K562 (cell line): ENCODE data around the gene VHLL. TPM values are rescaled to one million over a fixed set of nuclear protein-coding genes. Genes with fewer than 3 reads are reported as not detected.

Source experiments
- ATAC-seq: fragments of 200-7000 bp; cut with Tn5 transposase; 3 replicates; pipeline ENCODE4 v1.9.1; 2020; ENCODE audit warnings: moderate library complexity
- BruUV-seq: library from RNA; stranded (reverse); fragments of 400-500 nt; replicated peaks from 2 replicates; lab custom pipeline; 2021; lab: Mats Ljungman, UMichigan
- CTCF ChIA-PET: fragments of 300-600 bp; formaldehyde crosslinking; extraction: SDS; loops from one replicate; lab custom pipeline; 2021; ENCODE audit warnings: low intra/inter-chr PET ratio; lab: Yijun Ruan, JAX
- POLR2A ChIA-PET: fragments of 300-600, 350-650 bp; sonication (Branson Sonifier 250); formaldehyde crosslinking; extraction: SDS; loops from one replicate; lab custom pipeline; 2021; ENCODE audit warnings: antibody characterized with exemption, inconsistent platforms; lab: Yijun Ruan, JAX
- DNase-seq, 4 experiments: peaks; one replicate each; pipeline versions ENCODE4 v3.0.0 to v3.0.0-alpha.2; 2011 to 2018; ENCODE audit warnings: low spot score in 3 of 4, mixed read lengths in 3 of 4; ENCODE audit errors: extremely low read depth in 1 of 4
- FAIRE-seq: peaks from 2 replicates; lab custom pipeline; 2011; peaks lifted over from hg19 to GRCh38; lab: Jason Lieb, UNC
- H2AFZ ChIP-seq: 2 replicates; pipeline ENCODE4 v1.6.0; 2011; ENCODE audit warnings: low read depth, low read length, control low read depth, inconsistent platforms
- H3K27ac ChIP-seq: fragments of 200-600 bp; 3 replicates; pipeline ENCODE4 v1.8.0; 2011; ENCODE audit warnings: low read depth, mild to moderate bottlenecking, control low read depth, inconsistent platforms, low read length, moderate library complexity, mixed read lengths; ENCODE audit errors: extremely low read depth
- H3K27me3 ChIP-seq, 2 experiments: fragments of 300-600 bp in 1 of 2; 2 replicates in 1 of 2; 3 replicates in 1 of 2; pipeline versions ENCODE4 v1.6.0 to v1.8.0; 2011; ENCODE audit warnings: inconsistent platforms in 2 of 2, low read length in 2 of 2, mild to moderate bottlenecking in 1 of 2, mixed read lengths in 1 of 2, moderate library complexity in 1 of 2; ENCODE audit not compliant: control insufficient read depth in 2 of 2, insufficient read depth in 2 of 2
- H3K36me3 ChIP-seq: fragments of 300-600 bp; 3 replicates; pipeline ENCODE4 v1.8.0; 2011; ENCODE audit warnings: mild to moderate bottlenecking, low read length, inconsistent platforms; ENCODE audit not compliant: control insufficient read depth, insufficient read depth
- H3K4me1 ChIP-seq, 2 experiments: fragments of 200-600 bp in 1 of 2; replicated peaks in 1 of 2; 2 replicates in 1 of 2; 3 replicates in 1 of 2; pipeline versions ENCODE4 v1.5.1 to v1.8.0; 2011; ENCODE audit warnings: inconsistent platforms in 2 of 2, low read length in 2 of 2, mild to moderate bottlenecking in 1 of 2, mixed read lengths in 1 of 2, moderate library complexity in 1 of 2; ENCODE audit not compliant: control insufficient read depth in 2 of 2, insufficient read depth in 2 of 2
- H3K4me2 ChIP-seq: 2 replicates; pipeline ENCODE4 v1.6.1; 2011; ENCODE audit warnings: low read length, control low read depth, inconsistent platforms, mixed read lengths; ENCODE audit not compliant: insufficient read depth
- H3K4me3 ChIP-seq: fragments of 200-600 bp; sonication (generic), shearing (Covaris generic); 2 replicates; pipeline ENCODE4 v1.5.1; 2016; ENCODE audit warnings: control low read depth, inconsistent platforms
- H3K79me2 ChIP-seq: fragments of 200-600 bp; 3 replicates; pipeline ENCODE4 v1.8.0; 2011; ENCODE audit warnings: low read length, inconsistent platforms; ENCODE audit not compliant: control insufficient read depth, insufficient read depth
- H3K9ac ChIP-seq, 2 experiments: 2 replicates each; pipeline versions ENCODE4 v1.6.0 to v1.6.1; 2011; ENCODE audit warnings: low read depth in 2 of 2, low read length in 2 of 2, control low read depth in 1 of 2, inconsistent platforms in 1 of 2, mild to moderate bottlenecking in 1 of 2, mixed read lengths in 1 of 2; ENCODE audit not compliant: insufficient read depth in 1 of 2
- H3K9me1 ChIP-seq: one replicate; pipeline ENCODE4 v1.6.0; 2011; ENCODE audit warnings: inconsistent platforms, mild to moderate bottlenecking, low read length, moderate library complexity; ENCODE audit not compliant: control insufficient read depth, insufficient read depth
- H3K9me3 ChIP-seq: replicated peaks from 2 replicates; pipeline ENCODE4 v1.5.1; 2011; ENCODE audit warnings: low read depth, low read length, inconsistent platforms; ENCODE audit not compliant: control insufficient read depth, insufficient read depth
- H4K20me1 ChIP-seq: replicated peaks from 2 replicates; pipeline ENCODE4 v1.6.1; 2011; ENCODE audit warnings: low read length, inconsistent platforms, mixed read lengths; ENCODE audit not compliant: control insufficient read depth, insufficient read depth
- CBX3 ChIP-seq, 2 experiments: IDR thresholded peaks; 1 replicate in 1 of 2; 2 replicates in 1 of 2; pipeline ENCODE4 v1.6.1; 2012; ENCODE audit warnings: inconsistent platforms in 2 of 2, low read length in 2 of 2, borderline replicate concordance in 1 of 2, control low read depth in 1 of 2
- HLTF ChIP-seq: fragments of 450-650 bp; IDR thresholded peaks from 2 replicates; pipeline ENCODE4 v1.6.1; 2016
- KLF16 ChIP-seq: IDR thresholded peaks from 2 replicates; pipeline ENCODE4 v1.6.1; 2016; ENCODE audit warnings: antibody characterized with exemption
- NELFE ChIP-seq: IDR thresholded peaks from 2 replicates; pipeline ENCODE4 v1.6.1; 2011; ENCODE audit warnings: mild to moderate bottlenecking; ENCODE audit not compliant: insufficient read depth, insufficient read length
- PCBP1 ChIP-seq: fragments of 200-400 bp; formaldehyde crosslinking; IDR thresholded peaks from 2 replicates; pipeline ENCODE4 v1.6.1; 2018; ENCODE audit warnings: mild to moderate bottlenecking, low read depth, low read length; ENCODE audit not compliant: poor library complexity, severe bottlenecking
- THRB ChIP-seq: fragments of 450-650 bp; formaldehyde crosslinking; conservative IDR thresholded peaks from 2 replicates; pipeline ENCODE4 v1.4.0; 2022; ENCODE audit warnings: mild to moderate bottlenecking, missing genetic modification characterization
- ZNF143 ChIP-seq: sonication (generic); formaldehyde crosslinking; IDR thresholded peaks from 2 replicates; pipeline ENCODE4 v1.9.0; 2022; ENCODE audit warnings: mild to moderate bottlenecking, missing genetic modification reagents
- ZNF224 ChIP-seq: sonication (generic); formaldehyde crosslinking; IDR thresholded peaks from 2 replicates; pipeline ENCODE4 v1.8.0; 2022; ENCODE audit warnings: mild to moderate bottlenecking, missing genetic modification reagents
- ZNF318 ChIP-seq, 2 experiments: fragments of 450-650 bp; IDR thresholded peaks; 2 replicates each; pipeline ENCODE4 v1.6.1; 2016; ENCODE audit warnings: mild to moderate bottlenecking in 2 of 2, borderline replicate concordance in 1 of 2, low read depth in 1 of 2, moderate library complexity in 1 of 2
- ZNF830 ChIP-seq: fragments of 250-450 bp; sonication (Bioruptor Pico); IDR thresholded peaks from 2 replicates; pipeline ENCODE4 v1.5.0; 2021; ENCODE audit warnings: mild to moderate bottlenecking
- WGBS: fragments of 100-300 bp; shearing (Covaris generic); methylation state at CpG from one replicate; pipeline ENCODE4 v1.1.6; 2016; ENCODE audit warnings: low coverage, mixed read lengths; ENCODE audit not compliant: insufficient coverage; ENCODE audit errors: missing lambda C conversion rate; 5-methylcytosine and 5-hydroxymethylcytosine counted together
- in situ Hi-C: fragments of 300-500 bp; cut with MboI; formaldehyde crosslinking; loops from 4 replicates; pipeline ENCODE4 v1.15.0; 2018; ENCODE audit warnings: inconsistent platforms, mixed read lengths
- intact Hi-C: fragments of 100-400 bp; cut with micrococcal nuclease; formaldehyde crosslinking; loops from 2 replicates; pipeline ENCODE4 v1.14.2; 2022
- polyA plus RNA-seq, 8 experiments: library from polyadenylated mRNA; depleted of rRNA in 4 of 8; stranded (reverse) in 5 of 8; unstranded in 3 of 8; fragments of >200 nt; fragmentation: Nextera tagmentation in 2 of 8; fragmentation: Illumina TruSeq in 1 of 8; extraction: Ambion mirVana in 2 of 8; extraction: Trizol in 1 of 8; gene quantifications; 2 replicates each; pipeline versions ENCODE4 v1.2.1 to v1.2.3, GENCODE V29; 2011 to 2014; ENCODE audit warnings: inconsistent platforms in 1 of 8, missing spikeins in 1 of 8
- total RNA-seq, 7 experiments: library from RNA; depleted of rRNA in 6 of 7; stranded (reverse); fragments of >200 nt in 6 of 7; fragmentation: Illumina TruSeq in 2 of 7; extraction: Trizol in 2 of 7; gene quantifications; 2 replicates each; pipeline versions ENCODE4 v1.2.1 to v1.2.3, GENCODE V29; 2011 to 2021; ENCODE audit warnings: low replicate concordance in 1 of 7
- TF ChIP-seq, protein P1 (sequence below): fragments of 150-350 bp; conservative IDR thresholded peaks from 2 replicates; pipeline ENCODE4 v1.6.1; 2014; ENCODE audit warnings: low read length

The VHLL gene
- total and polyA plus RNA-seq, 9 of the 15 experiments (the other 6 are each of a cell fraction or from before 2014, with no cell fraction given) = not detected

DNA sequence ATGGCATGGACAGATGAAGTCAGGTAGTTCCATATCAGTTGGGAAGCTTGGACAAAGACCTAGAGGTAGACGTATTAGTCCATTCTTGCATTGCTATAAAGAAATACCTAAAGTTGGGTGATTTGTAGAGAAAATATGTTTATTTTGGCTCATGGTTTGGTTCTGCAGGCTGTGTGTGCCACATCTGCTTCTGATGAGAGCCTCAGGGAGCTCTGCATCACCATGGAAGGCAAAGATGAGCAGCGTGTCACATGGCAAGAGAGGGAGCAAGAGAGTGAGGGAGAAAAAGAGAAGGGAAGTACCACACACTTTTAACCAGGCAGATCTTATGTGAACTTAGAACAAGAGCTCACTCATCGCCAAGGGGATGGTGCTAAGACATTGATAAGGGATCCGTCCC, 48.2 kb upstream of the VHLL start:
- 4% methylated on average over 4 of the region's 4 CpGs for WGBS
- POLR2A ChIA-PET = interaction anchor here (0.8 to 1.0 kb wide), 3 partner anchors 15 to 105 kb away, joined by 3 to 5 read pairs (median 3); no protein-coding TSS in a partner anchor
- Histone ChIP-seq H3K36me3 (no peaks in the 10 kb centered on the region), H2AFZ (no peak overlapping the region), H3K4me3 (no peak overlapping the region), H3K9ac (no peak overlapping the region), H3K4me2 (no peak overlapping the region), H3K9me1 (no peaks in the 10 kb centered on the region), H3K27ac (no peak overlapping the region), H4K20me1 (no peaks in the 10 kb centered on the region), H3K27me3 (peaks cover 0 to 8% of the 10 kb centered on the region in 2 experiments; a peak in 3 of 5 replicates), H3K4me1 (no peaks in the 10 kb centered on the region), H3K79me2 (no peaks in the 10 kb centered on the region), H3K9me3 (no peaks in the 10 kb centered on the region)
- in situ Hi-C loops = no loop called here
- no TSS peak for BruUV-seq
- intact Hi-C loops = no loop called here
- CTCF ChIA-PET = no interaction called here
- no peak for DNase-seq
- no peak for ATAC-seq
- no peak for FAIRE-seq
- TF ChIP-seq ZNF318 (IDR thresholded peaks at IDR 0.05; ENCODE audit: borderline replicate concordance in 1 of 2, low read depth in 1 of 2) (no peak), THRB (CRISPR knock-in tag) (no peak), PCBP1 (no peak), ZNF224 (CRISPR knock-in tag) (no peak), ZNF830 (CRISPR knock-in tag) (no peak), HLTF (no peak), NELFE (no peak), ZNF143 (CRISPR knock-in tag) (no peak), CBX3 (IDR thresholded peaks at IDR 0.05; ENCODE audit: borderline replicate concordance in 1 of 2, low read length in 2 of 2) (no peak), KLF16 (no peak)
- TF ChIP-seq, protein P1, sequence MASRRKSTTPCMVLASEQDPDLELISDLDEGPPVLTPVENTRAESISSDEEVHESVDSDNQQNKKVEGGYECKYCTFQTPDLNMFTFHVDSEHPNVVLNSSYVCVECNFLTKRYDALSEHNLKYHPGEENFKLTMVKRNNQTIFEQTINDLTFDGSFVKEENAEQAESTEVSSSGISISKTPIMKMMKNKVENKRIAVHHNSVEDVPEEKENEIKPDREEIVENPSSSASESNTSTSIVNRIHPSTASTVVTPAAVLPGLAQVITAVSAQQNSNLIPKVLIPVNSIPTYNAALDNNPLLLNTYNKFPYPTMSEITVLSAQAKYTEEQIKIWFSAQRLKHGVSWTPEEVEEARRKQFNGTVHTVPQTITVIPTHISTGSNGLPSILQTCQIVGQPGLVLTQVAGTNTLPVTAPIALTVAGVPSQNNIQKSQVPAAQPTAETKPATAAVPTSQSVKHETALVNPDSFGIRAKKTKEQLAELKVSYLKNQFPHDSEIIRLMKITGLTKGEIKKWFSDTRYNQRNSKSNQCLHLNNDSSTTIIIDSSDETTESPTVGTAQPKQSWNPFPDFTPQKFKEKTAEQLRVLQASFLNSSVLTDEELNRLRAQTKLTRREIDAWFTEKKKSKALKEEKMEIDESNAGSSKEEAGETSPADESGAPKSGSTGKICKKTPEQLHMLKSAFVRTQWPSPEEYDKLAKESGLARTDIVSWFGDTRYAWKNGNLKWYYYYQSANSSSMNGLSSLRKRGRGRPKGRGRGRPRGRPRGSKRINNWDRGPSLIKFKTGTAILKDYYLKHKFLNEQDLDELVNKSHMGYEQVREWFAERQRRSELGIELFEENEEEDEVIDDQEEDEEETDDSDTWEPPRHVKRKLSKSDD = no peak
